ENCODE measurements around the gene UBTF. TPM values are rescaled to one million over a fixed set of nuclear protein-coding genes. Genes with fewer than 3 reads are reported as not detected.

The UBTF gene
- 100 to 1,000 TPM; 186 to 195 TPM for total RNA-seq

DNA sequence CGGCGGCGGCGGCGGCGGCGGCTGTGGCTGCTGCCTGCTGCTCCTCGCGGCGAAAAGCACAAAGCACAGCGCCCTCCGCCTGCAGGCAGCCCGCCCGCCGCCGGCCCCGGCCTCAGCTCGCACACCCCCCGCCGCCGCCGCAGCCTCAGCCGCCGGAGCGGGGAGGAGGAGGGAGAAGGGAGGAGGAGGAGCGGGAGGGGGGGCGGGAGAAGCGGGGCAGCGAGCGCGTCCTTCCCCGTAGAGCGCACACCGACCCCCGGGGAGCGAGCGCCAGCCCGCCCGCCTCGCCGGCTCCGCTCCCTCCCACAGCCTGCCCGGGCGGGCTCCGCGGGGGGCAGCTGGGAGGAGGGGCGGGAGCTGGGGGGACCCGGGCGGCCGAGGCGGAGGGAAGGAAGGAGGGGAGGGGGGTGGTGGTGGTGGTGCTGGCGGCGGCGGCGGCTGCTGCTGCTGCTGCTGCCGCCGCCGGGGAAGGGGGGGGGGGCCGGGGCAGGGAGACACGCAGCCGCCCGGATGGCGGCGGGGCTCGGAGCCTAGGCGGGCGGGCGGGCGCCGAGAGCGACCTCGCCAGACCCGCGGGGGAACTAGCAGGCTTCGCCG lies at the start of gene UBTF:
Gene UBTF (minus strand): TSS at position 60 of the 597 bp plus-strand sequence. CDS start 1,446 bp downstream, outside the sequence.
- ChIA-PET CTCF (interaction anchor here (0.8 to 5.2 kb wide), 7 partner anchors 9 to 126 kb away, joined by 3 to 56 read pairs (median 4); partner anchors contain the start of genes GRN and TMUB2), POLR2A (interaction anchor here (0.7 to 1.3 kb wide), 2 partner anchors 106 to 165 kb away, joined by 4 to 6 read pairs; no protein-coding TSS in a partner anchor)
- H3K4me1 Mint-ChIP-seq, result peaks cover 35% of the 10 kb centered on the region
- peak; percentile 67 for DNase-seq
- peak within 1 kb of the TSS; percentile 97 for H3K27ac Mint-ChIP-seq
- H3K27me3 Mint-ChIP-seq, result no peaks in the 10 kb centered on the region
- no peaks in the 10 kb centered on the region for H3K9me3 Mint-ChIP-seq
- peaks cover 46% of the 10 kb centered on the region for H3K36me3 Mint-ChIP-seq (ENCODE audit: low read depth)
- H3K4me3 Mint-ChIP-seq, result peak within 1 kb of the TSS; percentile 89

GRCh38 chr17:44268709-44269534 lies 49.4 kb upstream of the UBTF start:
- Mint-ChIP-seq H3K4me3 (no peak overlapping the region), H3K9me3 (no peaks in the 10 kb centered on the region), H3K27me3 (no peaks in the 10 kb centered on the region), H3K4me1 (no peaks in the 10 kb centered on the region), H3K27ac (no peak overlapping the region), H3K36me3 (ENCODE audit: low read depth) (no peaks in the 10 kb centered on the region)
- no peak for DNase-seq
- ChIA-PET POLR2A (no interaction called here), CTCF (no interaction called here)

- Mint-ChIP-seq H3K27ac (no peak within 1 kb of the TSS), H3K27me3 (no peaks in the 10 kb centered on the region), H3K4me3 (no peak within 1 kb of the TSS), H3K36me3 (ENCODE audit: low read depth) (no peaks in the 10 kb centered on the region), H3K9me3 (no peaks in the 10 kb centered on the region), H3K4me1 (no peaks in the 10 kb centered on the region)
- no peak for DNase-seq
- ChIA-PET POLR2A (no interaction called here), CTCF (no interaction called here)
Observed at GRCh38 chr17:44267818-44268490, 48.5 kb upstream of the UBTF start, which contains the start of gene SLC4A1. TSS of gene SLC4A1 (minus strand) at chr17:44268135. CDS start at chr17:44262866, 5,269 bp downstream.

- CTCF ChIA-PET, result no interaction called here
- Mint-ChIP-seq H3K9me3 (no peaks in the 10 kb centered on the region), H3K27ac (no peak overlapping the region), H3K27me3 (no peaks in the 10 kb centered on the region), H3K4me1 (no peaks in the 10 kb centered on the region), H3K36me3 (ENCODE audit: low read depth) (no peaks in the 10 kb centered on the region), H3K4me3 (no peak overlapping the region)
- DNase-seq, result no peak
- POLR2A ChIA-PET, result no interaction called here
Observed at GRCh38 chr17:44267165-44267455, 47.6 kb upstream of the UBTF start.

DNA sequence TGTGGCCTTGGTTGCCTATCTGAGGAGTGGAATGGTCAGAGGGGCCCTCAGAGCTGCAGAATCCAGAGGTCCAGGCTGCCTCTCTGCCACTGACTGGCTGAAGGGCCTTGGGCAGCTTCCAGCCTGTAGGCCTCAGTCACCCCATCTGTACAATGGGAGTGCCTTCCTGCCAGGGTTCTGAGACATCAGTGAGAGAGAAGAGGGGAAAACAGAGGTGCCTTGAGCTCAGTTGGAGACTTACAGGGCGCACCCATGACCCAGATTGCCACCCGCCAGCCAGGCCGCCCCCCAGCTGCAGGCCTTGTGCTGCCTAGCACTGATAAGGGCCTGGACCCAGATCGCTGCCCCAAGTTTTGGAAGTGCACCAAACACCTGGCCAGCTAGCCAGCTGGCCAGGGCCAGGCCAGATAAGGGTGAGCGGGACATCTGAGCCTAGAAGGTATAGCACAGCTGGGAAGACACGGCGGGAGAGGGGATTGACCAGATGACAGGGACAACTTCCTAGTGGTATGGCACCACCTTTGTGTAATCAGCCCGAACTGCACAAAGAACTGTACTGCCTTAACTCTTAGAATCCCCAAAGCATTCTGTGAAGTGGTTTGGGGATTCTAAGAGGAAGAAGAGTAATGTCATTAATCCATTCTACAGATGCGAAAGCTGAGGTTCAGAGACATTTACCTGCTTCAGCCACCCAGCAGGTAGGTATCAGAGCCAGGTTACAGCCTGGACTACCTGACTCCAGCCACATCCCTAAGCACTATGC lies 47.1 kb upstream of the UBTF start:
- H3K36me3 Mint-ChIP-seq (ENCODE audit: low read depth), result no peaks in the 10 kb centered on the region
- ChIA-PET POLR2A (no interaction called here), CTCF (no interaction called here)
- no peak overlapping the region for H3K4me3 Mint-ChIP-seq
- no peak for DNase-seq
- no peaks in the 10 kb centered on the region for H3K9me3 Mint-ChIP-seq
- H3K27me3 Mint-ChIP-seq, result no peaks in the 10 kb centered on the region
- H3K27ac Mint-ChIP-seq, result no peak overlapping the region
- no peaks in the 10 kb centered on the region for H3K4me1 Mint-ChIP-seq

DNA sequence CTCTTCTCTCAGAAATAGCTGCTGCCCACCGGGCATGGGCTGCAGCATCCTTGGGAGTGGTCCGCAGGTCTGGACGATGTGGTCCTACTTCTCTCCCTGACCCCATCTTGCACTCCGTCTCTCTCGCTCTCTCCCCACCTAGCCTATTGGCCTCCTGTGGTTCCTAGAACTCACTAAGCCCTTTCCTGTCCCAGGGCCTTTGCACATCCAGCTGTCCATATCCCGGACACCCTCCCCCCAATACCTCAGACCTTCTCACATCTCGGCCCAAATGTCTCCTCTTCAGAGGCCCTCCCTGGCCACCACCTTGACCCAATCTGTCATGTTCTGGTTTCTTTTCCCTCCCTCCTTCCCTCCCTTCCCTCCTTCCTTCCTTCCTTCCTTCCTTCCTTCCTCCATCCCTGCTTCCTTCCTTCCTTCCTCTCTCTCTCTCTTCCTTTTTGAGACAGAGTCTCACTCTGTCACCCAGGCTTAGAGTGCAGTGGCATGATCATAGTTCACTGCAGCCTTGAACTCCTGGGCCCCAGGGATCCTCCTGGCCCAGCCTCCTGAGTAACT lies 43.9 kb upstream of the UBTF start:
- H3K4me1 Mint-ChIP-seq, result no peaks in the 10 kb centered on the region
- POLR2A ChIA-PET, result no interaction called here
- no peak overlapping the region for H3K4me3 Mint-ChIP-seq
- CTCF ChIA-PET, result no interaction called here
- H3K9me3 Mint-ChIP-seq, result no peaks in the 10 kb centered on the region
- no peak overlapping the region for H3K27ac Mint-ChIP-seq
- DNase-seq, result no peak
- H3K36me3 Mint-ChIP-seq (ENCODE audit: low read depth), result no peaks in the 10 kb centered on the region
- H3K27me3 Mint-ChIP-seq, result no peaks in the 10 kb centered on the region

- H3K4me1 Mint-ChIP-seq, result no peaks in the 10 kb centered on the region
- ChIA-PET CTCF (no interaction called here), POLR2A (no interaction called here)
- H3K27me3 Mint-ChIP-seq, result no peaks in the 10 kb centered on the region
- H3K27ac Mint-ChIP-seq, result no peak overlapping the region
- H3K36me3 Mint-ChIP-seq (ENCODE audit: low read depth), result no peaks in the 10 kb centered on the region
- no peak overlapping the region for H3K4me3 Mint-ChIP-seq
- DNase-seq, result no peak
- no peaks in the 10 kb centered on the region for H3K9me3 Mint-ChIP-seq
Observed at GRCh38 chr17:44262654-44263225, 43.3 kb upstream of the UBTF start.

GRCh38 chr17:44260296-44260695 lies 40.8 kb upstream of the UBTF start:
- Mint-ChIP-seq H3K27me3 (no peaks in the 10 kb centered on the region), H3K4me3 (no peak overlapping the region), H3K4me1 (no peaks in the 10 kb centered on the region), H3K36me3 (ENCODE audit: low read depth) (no peaks in the 10 kb centered on the region), H3K9me3 (no peaks in the 10 kb centered on the region), H3K27ac (no peak overlapping the region)
- POLR2A ChIA-PET, result no interaction called here
- CTCF ChIA-PET, result no interaction called here
- DNase-seq, result no peak

GRCh38 chr17:44258811-44259351 lies 39.4 kb upstream of the UBTF start:
- CTCF ChIA-PET, result interaction anchor here (0.5 to 1.6 kb wide), 4 partner anchors 12 to 49 kb away, joined by 3 to 5 read pairs (median 4); no protein-coding TSS in a partner anchor
- Mint-ChIP-seq H3K9me3 (no peaks in the 10 kb centered on the region), H3K4me3 (no peak overlapping the region), H3K27ac (no peak overlapping the region), H3K27me3 (no peaks in the 10 kb centered on the region), H3K4me1 (no peaks in the 10 kb centered on the region), H3K36me3 (ENCODE audit: low read depth) (no peaks in the 10 kb centered on the region)
- DNase-seq, result no peak
- POLR2A ChIA-PET, result no interaction called here

DNA sequence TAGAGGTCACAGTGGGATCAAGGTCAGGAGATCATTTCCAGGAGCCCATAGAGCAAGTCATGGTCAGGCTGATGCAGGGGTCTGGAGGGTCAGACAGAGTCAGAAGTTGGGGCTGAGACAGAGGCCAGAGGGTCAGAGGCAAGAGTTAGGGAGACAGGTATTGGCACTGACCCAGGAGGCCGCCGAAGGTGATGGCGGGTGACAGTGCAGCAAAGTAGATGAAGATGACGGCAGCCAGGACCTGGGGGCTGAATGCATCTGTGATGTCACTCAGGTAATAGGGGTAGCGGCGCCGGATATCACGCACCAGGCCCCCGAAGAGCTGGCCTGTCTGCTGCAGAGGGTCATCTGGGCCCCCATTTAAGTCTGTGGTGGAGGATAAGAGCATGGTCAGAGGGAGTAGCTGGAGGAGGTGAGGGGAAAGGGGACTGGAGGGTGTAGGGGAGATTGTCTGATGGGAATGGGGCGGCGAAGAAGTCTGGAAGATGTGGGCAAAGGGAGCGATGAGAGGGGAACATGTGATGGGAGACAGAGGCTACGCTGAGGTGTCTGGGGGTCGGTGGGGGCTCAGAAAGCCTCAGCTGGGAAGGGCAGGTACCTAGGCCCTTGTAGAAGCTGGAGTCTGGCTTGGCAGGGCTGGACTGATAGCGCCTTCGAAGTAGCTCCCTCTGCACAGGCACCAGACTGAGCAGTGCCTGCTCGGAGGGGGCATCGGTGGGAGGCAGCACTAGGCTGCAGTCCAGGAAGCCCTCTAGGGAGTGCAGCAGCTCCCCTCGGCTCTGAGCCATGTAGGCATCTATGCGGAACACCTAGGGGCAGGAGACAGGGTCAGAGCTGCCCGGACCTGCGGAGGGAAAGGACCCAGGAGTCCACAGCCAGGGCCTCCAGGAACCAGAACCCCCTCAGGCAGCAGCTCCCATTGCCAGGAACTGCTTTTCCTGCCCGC lies 38.6 kb upstream of the UBTF start:
- no peaks in the 10 kb centered on the region for H3K36me3 Mint-ChIP-seq (ENCODE audit: low read depth)
- CTCF ChIA-PET, result interaction anchor here (0.8 to 1.6 kb wide), 4 partner anchors 11 to 48 kb away, joined by 3 to 5 read pairs (median 3); no protein-coding TSS in a partner anchor
- no peak overlapping the region for H3K4me3 Mint-ChIP-seq
- no peaks in the 10 kb centered on the region for H3K9me3 Mint-ChIP-seq
- no peaks in the 10 kb centered on the region for H3K27me3 Mint-ChIP-seq
- H3K27ac Mint-ChIP-seq, result no peak overlapping the region
- DNase-seq, result no peak
- no peaks in the 10 kb centered on the region for H3K4me1 Mint-ChIP-seq
- POLR2A ChIA-PET, result no interaction called here

DNA sequence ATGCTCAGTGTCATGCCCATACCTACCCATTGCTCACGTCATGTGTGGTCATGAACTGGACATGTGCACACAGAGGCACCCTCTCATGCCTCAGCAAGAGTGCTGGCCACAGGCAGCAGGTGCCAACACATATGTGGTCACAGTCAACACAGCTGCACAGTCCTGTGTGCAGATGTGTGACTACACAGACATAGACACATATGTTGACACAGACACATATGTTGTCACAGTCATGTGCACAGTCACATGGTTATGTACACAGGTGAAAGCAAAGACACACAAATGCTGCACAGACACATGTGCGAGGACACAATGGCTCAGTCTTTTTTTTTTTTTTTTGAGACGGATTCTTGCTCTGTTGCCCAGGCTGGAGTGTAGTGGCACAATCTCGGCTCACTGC lies 37.2 kb upstream of the UBTF start:
- Mint-ChIP-seq H3K36me3 (ENCODE audit: low read depth) (no peaks in the 10 kb centered on the region), H3K27ac (no peak overlapping the region), H3K4me1 (no peaks in the 10 kb centered on the region), H3K4me3 (no peak overlapping the region), H3K27me3 (no peaks in the 10 kb centered on the region), H3K9me3 (no peaks in the 10 kb centered on the region)
- no peak for DNase-seq
- POLR2A ChIA-PET, result no interaction called here
- CTCF ChIA-PET, result interaction anchor here (0.8 to 1.3 kb wide), 2 partner anchors 9 to 35 kb away, joined by 3 read pairs; no protein-coding TSS in a partner anchor
